WTC11 (cell line): ENCODE measurements around the gene CYP1A2. TPM values are rescaled to one million over a fixed set of nuclear protein-coding genes. Genes with fewer than 3 reads are reported as not detected.

Experiments used
- ATAC-seq: fragments of 200-7000 bp; cut with Tn5 transposase; 2 replicates; pipeline ENCODE4 v1.10.0; 2021; ENCODE audit warnings: mild to moderate bottlenecking, moderate library complexity
- CTCF ChIA-PET: fragments of 300-600 bp; sonication (Branson Sonifier 250); formaldehyde crosslinking; loops from one replicate; lab custom pipeline; 2021; ENCODE audit warnings: antibody characterized with exemption; lab: Charles Lee
- POLR2A ChIA-PET: fragments of 350-600 bp; sonication (Branson Sonifier 250); formaldehyde crosslinking; loops from one replicate; lab custom pipeline; 2021; ENCODE audit warnings: antibody characterized with exemption; lab: Charles Lee
- DNase-seq: peaks from one replicate; pipeline ENCODE4 v3.0.0; 2021; ENCODE audit warnings: low spot score
- H3K27ac Mint-ChIP-seq: 2 replicates; pipeline ENCODE4 v1.8.0; 2021; ENCODE audit warnings: mixed read lengths
- H3K27me3 Mint-ChIP-seq: 2 replicates; pipeline ENCODE4 v1.8.0; 2021; ENCODE audit warnings: low read depth, mild to moderate bottlenecking, moderate library complexity, mixed read lengths
- H3K36me3 Mint-ChIP-seq: 2 replicates; pipeline ENCODE4 v1.8.0; 2021; ENCODE audit warnings: mixed read lengths
- H3K4me1 Mint-ChIP-seq: 2 replicates; pipeline ENCODE4 v1.8.0; 2022; ENCODE audit warnings: mixed read lengths
- H3K4me3 Mint-ChIP-seq: 2 replicates; pipeline ENCODE4 v1.8.0; 2021; ENCODE audit warnings: mild to moderate bottlenecking, moderate library complexity, mixed read lengths
- H3K9me3 Mint-ChIP-seq: 2 replicates; pipeline ENCODE4 v1.8.0; 2021; ENCODE audit warnings: mixed read lengths
- AFF4 ChIP-seq: sonication (generic); formaldehyde crosslinking; IDR thresholded peaks from 2 replicates; pipeline ENCODE4 v1.8.1; 2023; ENCODE audit warnings: mild to moderate bottlenecking, missing genetic modification reagents, borderline replicate concordance
- ATF1 ChIP-seq: sonication (generic); formaldehyde crosslinking; IDR thresholded peaks from 2 replicates; pipeline ENCODE4 v1.8.1; 2023; ENCODE audit warnings: mild to moderate bottlenecking, moderate library complexity, missing genetic modification reagents
- ATF2 ChIP-seq: sonication (generic); formaldehyde crosslinking; IDR thresholded peaks from 2 replicates; pipeline ENCODE4 v1.8.1; 2022; ENCODE audit warnings: low read depth, missing genetic modification reagents, borderline replicate concordance
- ATF6 ChIP-seq: sonication (generic); formaldehyde crosslinking; IDR thresholded peaks from 2 replicates; pipeline ENCODE4 v1.8.1; 2023; ENCODE audit warnings: mild to moderate bottlenecking, missing genetic modification reagents
- CREB1 ChIP-seq: sonication (generic); formaldehyde crosslinking; IDR thresholded peaks from 2 replicates; pipeline ENCODE4 v1.8.0; 2023; ENCODE audit warnings: mild to moderate bottlenecking, missing genetic modification reagents
- FOXK1 ChIP-seq: sonication (generic); formaldehyde crosslinking; IDR thresholded peaks from 2 replicates; pipeline ENCODE4 v1.8.0; 2022; ENCODE audit warnings: mild to moderate bottlenecking, moderate library complexity, missing genetic modification reagents
- HMGXB4 ChIP-seq: sonication (generic); formaldehyde crosslinking; IDR thresholded peaks from 2 replicates; pipeline ENCODE4 v1.8.1; 2023; ENCODE audit warnings: mild to moderate bottlenecking, moderate library complexity, missing genetic modification reagents
- IRF1 ChIP-seq: sonication (generic); formaldehyde crosslinking; IDR thresholded peaks from 2 replicates; pipeline ENCODE4 v1.8.0; 2023; ENCODE audit warnings: missing genetic modification reagents
- NFYB ChIP-seq: sonication (generic); formaldehyde crosslinking; conservative IDR thresholded peaks from 2 replicates; pipeline ENCODE4 v1.8.0; 2022; ENCODE audit warnings: low read depth, missing genetic modification reagents
- SMAD4 ChIP-seq: sonication (generic); formaldehyde crosslinking; IDR thresholded peaks from 2 replicates; pipeline ENCODE4 v1.8.0; 2022; ENCODE audit warnings: mild to moderate bottlenecking, missing genetic modification reagents
- SOX15 ChIP-seq: fragments of 250-450 bp; sonication (Bioruptor Pico); IDR thresholded peaks from 2 replicates; pipeline ENCODE4 v1.9.0; 2021; ENCODE audit warnings: mild to moderate bottlenecking
- SP1 ChIP-seq: sonication (generic); formaldehyde crosslinking; conservative IDR thresholded peaks from 2 replicates; pipeline ENCODE4 v1.8.1; 2022; ENCODE audit warnings: missing genetic modification reagents
- STAT6 ChIP-seq: sonication (generic); formaldehyde crosslinking; conservative IDR thresholded peaks from 2 replicates; pipeline ENCODE4 v1.8.1; 2023; ENCODE audit warnings: mild to moderate bottlenecking, low read depth, missing genetic modification reagents, moderate library complexity
- ZNF423 ChIP-seq: fragments of 250-450 bp; sonication (Bioruptor Pico); IDR thresholded peaks from 2 replicates; pipeline ENCODE4 v2.1.2; 2022; ENCODE audit warnings: mild to moderate bottlenecking, moderate library complexity
- ZNF512 ChIP-seq: sonication (generic); formaldehyde crosslinking; IDR thresholded peaks from 2 replicates; pipeline ENCODE4 v1.8.1; 2022; ENCODE audit warnings: missing genetic modification reagents, borderline replicate concordance
- total RNA-seq: library from RNA; stranded (reverse); gene quantifications from 3 replicates; pipeline ENCODE4 v1.2.3, GENCODE V29; 2021

CYP1A2 gene
- total RNA-seq, 1 experiment from 2014 or later: not detected

GRCh38 chr15:74779162-74779648 lies 30.6 kb downstream of the CYP1A2 start (continued):
- TF ChIP-seq SOX15 (CRISPR knock-in tag): no peak
- no peak for TF ChIP-seq STAT6 (CRISPR knock-in tag)
- TF ChIP-seq HMGXB4: no peak

- POLR2A ChIA-PET: interaction anchor here (1.7 kb wide), 1 partner anchor 21 kb away, joined by 5 read pairs; no protein-coding TSS in a partner anchor
- Mint-ChIP-seq H3K27me3 (peaks cover 26% of the 10 kb centered on the region), H3K9me3 (no peaks in the 10 kb centered on the region), H3K27ac (no peak overlapping the region), H3K4me3 (peak overlapping the region; percentile 83), H3K4me1 (peaks cover 50% of the 10 kb centered on the region), H3K36me3 (no peaks in the 10 kb centered on the region)
- CTCF ChIA-PET: interaction anchor here (0.6 to 14.8 kb wide), 23 partner anchors 7 to 240 kb away, joined by 3 to 360 read pairs (median 3); partner anchors contain the start of genes ARID3B, CYP1A1 and SCAMP5
- ATAC-seq (no peak), DNase-seq (no peak)
- TF ChIP-seq ZNF423 (CRISPR knock-in tag): no peak
- TF ChIP-seq SP1 (CRISPR knock-in tag): no peak
- TF ChIP-seq ATF1: no peak
- no peak for TF ChIP-seq ATF2 (CRISPR knock-in tag)
- no peak for TF ChIP-seq FOXK1
- TF ChIP-seq CREB1: no peak
- TF ChIP-seq HMGXB4: no peak
- no peak for TF ChIP-seq IRF1
- TF ChIP-seq ZNF512: no peak
- no peak for TF ChIP-seq ATF6
- TF ChIP-seq SMAD4: no peak
- no peak for TF ChIP-seq NFYB
- no peak for TF ChIP-seq AFF4 (CRISPR knock-in tag)
Measured at GRCh38 chr15:74780523-74781430, 32.1 kb downstream of the CYP1A2 start.
